Spleen (tissue), 7 donors: ENCODE results near the gene SEL1L3.

ENCODE experiments used
- CTCF ChIP-seq, 11 experiments: fragments of 200-600 bp in 7 of 11; fragments of 450-650 bp in 4 of 11; sonication (generic) in 4 of 11; IDR thresholded peaks in 8 of 11; conservative IDR thresholded peaks in 3 of 11; 1 replicate in 7 of 11; 2 replicates in 4 of 11; pipeline versions ENCODE4 v1.4.0 to v1.8.0; 2016 to 2021; ENCODE audit warnings: antibody characterized with exemption in 11 of 11, inconsistent platforms in 4 of 11, mild to moderate bottlenecking in 1 of 11
- POLR2A ChIP-seq, 3 donors: fragments of 450-650 bp; IDR thresholded peaks; one replicate each; pipeline ENCODE4 v1.5.1; 2017; ENCODE audit warnings: antibody characterized with exemption in 3 of 3, mild to moderate bottlenecking in 1 of 3
- donor health status: DM: no; HTN: no; CAD: no; lungs with moderate emphysema.
- donor health status: DM: no; HTN: no; CAD: no.
- donor health status: DM: no; HTN: no; CAD: no.

- no peak for TF ChIP-seq CTCF (IDR thresholded peaks at IDR 0.05 in 8 of 11, conservative IDR thresholded peaks at IDR 0.05 in 3 of 11)
- no peak for TF ChIP-seq POLR2A (IDR thresholded peaks at IDR 0.05)
Observed at GRCh38 chr4:25813448-25814106, 49.2 kb downstream of the SEL1L3 start.
